ENCODE results near the gene ZNF335.

ZNF335 gene

DNA sequence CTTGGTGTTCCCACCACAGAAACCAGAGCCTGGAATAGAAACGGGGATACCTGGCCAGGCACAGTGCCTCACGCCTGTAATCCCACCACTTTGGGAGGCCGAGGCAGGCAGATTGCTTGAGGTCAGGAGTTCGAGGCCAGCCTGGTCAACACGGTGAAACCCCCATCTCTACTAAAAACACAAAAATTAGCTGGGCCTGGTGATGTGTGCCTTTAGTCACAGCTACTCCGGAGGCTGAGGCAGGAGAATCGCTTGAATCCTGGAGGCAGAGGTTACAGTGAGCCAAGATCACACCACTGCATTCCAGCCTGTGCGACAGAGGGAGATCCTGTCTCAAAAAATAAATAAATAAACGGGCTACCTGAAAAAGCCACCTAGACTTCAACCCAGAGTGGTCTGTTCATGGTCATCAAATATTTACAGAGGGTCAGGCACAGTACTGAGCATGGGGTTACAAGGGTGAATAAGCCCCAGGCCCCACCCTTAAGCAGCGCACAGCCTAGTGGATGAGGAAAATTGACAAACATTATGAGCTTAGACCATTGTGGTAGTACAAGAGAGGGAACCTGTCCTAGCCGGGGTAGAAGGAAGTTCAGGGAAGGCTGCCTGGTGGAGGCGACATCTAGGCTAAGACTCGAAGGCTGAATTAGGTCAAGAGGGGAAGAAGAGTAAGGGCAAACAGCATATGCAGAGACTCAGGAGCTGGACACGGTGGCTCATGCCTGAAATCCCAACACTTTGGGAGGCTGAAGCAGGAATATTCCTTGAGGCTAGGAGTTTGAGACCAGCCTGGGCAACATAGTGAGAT, 44.7 kb downstream of the ZNF335 start:
- no peak overlapping the region for H3K9ac ChIP-seq (ENCODE audit: low read depth, low read length, poor library complexity, severe bottlenecking)
- no peaks in the 10 kb centered on the region for H3K36me3 ChIP-seq (ENCODE audit: insufficient read depth, low read length)
- H3K4me2 ChIP-seq (ENCODE audit: low read depth, low read length, poor library complexity, severe bottlenecking) = no peak overlapping the region
- peaks cover 3% of the 10 kb centered on the region; the same call in 1 of the 2 replicates for H3K79me2 ChIP-seq (ENCODE audit: insufficient read depth, low read length)
- H3K27me3 ChIP-seq (ENCODE audit: insufficient read depth, low read length, poor library complexity, severe bottlenecking) = no peaks in the 10 kb centered on the region
- no peaks in the 10 kb centered on the region for H4K20me1 ChIP-seq (ENCODE audit: insufficient read depth, low read length, poor library complexity, severe bottlenecking)
- no peak for TF ChIP-seq EZH2phosphoT487 (IDR thresholded peaks at IDR 0.05; ENCODE audit: borderline replicate concordance)
- TF ChIP-seq, protein P1, sequence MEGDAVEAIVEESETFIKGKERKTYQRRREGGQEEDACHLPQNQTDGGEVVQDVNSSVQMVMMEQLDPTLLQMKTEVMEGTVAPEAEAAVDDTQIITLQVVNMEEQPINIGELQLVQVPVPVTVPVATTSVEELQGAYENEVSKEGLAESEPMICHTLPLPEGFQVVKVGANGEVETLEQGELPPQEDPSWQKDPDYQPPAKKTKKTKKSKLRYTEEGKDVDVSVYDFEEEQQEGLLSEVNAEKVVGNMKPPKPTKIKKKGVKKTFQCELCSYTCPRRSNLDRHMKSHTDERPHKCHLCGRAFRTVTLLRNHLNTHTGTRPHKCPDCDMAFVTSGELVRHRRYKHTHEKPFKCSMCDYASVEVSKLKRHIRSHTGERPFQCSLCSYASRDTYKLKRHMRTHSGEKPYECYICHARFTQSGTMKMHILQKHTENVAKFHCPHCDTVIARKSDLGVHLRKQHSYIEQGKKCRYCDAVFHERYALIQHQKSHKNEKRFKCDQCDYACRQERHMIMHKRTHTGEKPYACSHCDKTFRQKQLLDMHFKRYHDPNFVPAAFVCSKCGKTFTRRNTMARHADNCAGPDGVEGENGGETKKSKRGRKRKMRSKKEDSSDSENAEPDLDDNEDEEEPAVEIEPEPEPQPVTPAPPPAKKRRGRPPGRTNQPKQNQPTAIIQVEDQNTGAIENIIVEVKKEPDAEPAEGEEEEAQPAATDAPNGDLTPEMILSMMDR (conservative IDR thresholded peaks at IDR 0.05; ENCODE audit: low read length) = no peak
- no peak overlapping the region for H2AFZ ChIP-seq (ENCODE audit: low read length)
- no peaks in the 10 kb centered on the region for H3K9me3 ChIP-seq (ENCODE audit: insufficient read depth, low read depth, low read length)
- no peaks in the 10 kb centered on the region for H3K4me1 ChIP-seq (ENCODE audit: insufficient read depth, low read length, poor library complexity, severe bottlenecking)
- no peak overlapping the region for H3K4me3 ChIP-seq (ENCODE audit: low read length, poor library complexity, severe bottlenecking)
- no peaks in the 10 kb centered on the region for H3K9me2 ChIP-seq (replicated peaks; ENCODE audit: low read depth, low read length)
- H3F3A ChIP-seq (ENCODE audit: low read depth) = no peaks in the 10 kb centered on the region

DNA sequence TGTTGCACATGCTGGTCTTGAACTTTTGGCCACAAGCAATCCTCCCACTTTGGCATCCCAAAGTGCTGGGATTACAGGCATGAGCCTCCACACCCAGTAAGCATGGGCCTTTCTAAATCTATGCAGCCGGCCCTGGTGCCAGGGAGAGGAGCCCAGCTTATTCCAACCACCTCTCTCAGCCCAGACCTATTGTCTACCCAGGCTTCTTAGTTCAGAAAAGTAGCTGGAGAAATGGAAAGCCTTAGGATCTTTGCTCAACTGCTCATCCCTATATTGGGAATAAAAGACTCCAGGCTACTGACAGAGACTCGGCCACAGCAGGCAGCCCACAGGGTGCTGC, 45.3 kb downstream of the ZNF335 start:
- Histone ChIP-seq H3K9me3 (ENCODE audit: insufficient read depth, low read depth, low read length) (no peaks in the 10 kb centered on the region), H3K9me2 (replicated peaks; ENCODE audit: low read depth, low read length) (no peaks in the 10 kb centered on the region), H3K79me2 (ENCODE audit: insufficient read depth, low read length) (no peaks in the 10 kb centered on the region), H3K9ac (ENCODE audit: low read depth, low read length, poor library complexity, severe bottlenecking) (no peak overlapping the region), H3K4me1 (ENCODE audit: insufficient read depth, low read length, poor library complexity, severe bottlenecking) (no peaks in the 10 kb centered on the region), H3F3A (ENCODE audit: low read depth) (no peaks in the 10 kb centered on the region), H3K4me2 (ENCODE audit: low read depth, low read length, poor library complexity, severe bottlenecking) (no peak overlapping the region), H3K27me3 (ENCODE audit: insufficient read depth, low read length, poor library complexity, severe bottlenecking) (no peaks in the 10 kb centered on the region), H4K20me1 (ENCODE audit: insufficient read depth, low read length, poor library complexity, severe bottlenecking) (no peaks in the 10 kb centered on the region), H2AFZ (ENCODE audit: low read length) (no peak overlapping the region), H3K4me3 (ENCODE audit: low read length, poor library complexity, severe bottlenecking) (no peak overlapping the region), H3K36me3 (ENCODE audit: insufficient read depth, low read length) (no peaks in the 10 kb centered on the region)
- TF ChIP-seq, protein P1 (conservative IDR thresholded peaks at IDR 0.05; ENCODE audit: low read length) = no peak
- no peak for TF ChIP-seq EZH2phosphoT487 (IDR thresholded peaks at IDR 0.05; ENCODE audit: borderline replicate concordance)

DNA sequence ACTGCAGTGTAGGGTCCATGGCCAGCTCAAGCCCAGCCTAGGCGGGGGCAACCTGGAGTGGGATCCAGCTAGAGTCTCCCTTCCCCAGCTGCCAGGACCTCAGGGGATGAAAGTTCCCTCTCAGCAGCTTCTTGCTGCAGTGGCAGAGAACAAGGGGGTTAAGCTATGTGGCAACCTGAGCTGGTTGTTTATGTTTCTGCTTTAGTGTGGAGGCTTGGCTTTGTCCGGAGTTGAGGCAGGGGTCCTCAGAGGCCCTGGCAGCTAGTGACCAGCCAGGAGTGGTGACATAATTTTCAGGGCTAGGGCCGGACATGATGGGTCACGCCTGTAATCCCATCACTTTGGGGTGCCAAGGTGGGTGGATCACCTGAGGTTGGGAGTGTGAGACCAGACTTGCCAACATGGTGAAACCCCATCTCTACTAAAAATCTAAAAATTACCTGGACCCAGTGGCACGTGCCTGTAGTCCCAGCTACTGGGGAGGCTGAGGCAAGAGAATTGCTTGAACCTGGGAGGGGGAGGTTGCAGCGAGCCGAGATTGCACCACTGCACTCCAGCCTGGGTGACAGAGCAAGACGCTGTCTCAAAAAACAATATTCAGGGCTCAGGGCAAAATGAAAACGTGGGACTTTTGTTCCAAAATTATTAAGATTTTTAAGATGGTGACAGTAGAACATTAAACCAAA, 46.0 kb downstream of the ZNF335 start:
- TF ChIP-seq EZH2phosphoT487 (IDR thresholded peaks at IDR 0.05; ENCODE audit: borderline replicate concordance) = no peak
- TF ChIP-seq, protein P1 (conservative IDR thresholded peaks at IDR 0.05; ENCODE audit: low read length) = no peak
- Histone ChIP-seq H3K4me2 (ENCODE audit: low read depth, low read length, poor library complexity, severe bottlenecking) (no peak overlapping the region), H3F3A (ENCODE audit: low read depth) (no peaks in the 10 kb centered on the region), H3K4me3 (ENCODE audit: low read length, poor library complexity, severe bottlenecking) (no peak overlapping the region), H3K9me2 (replicated peaks; ENCODE audit: low read depth, low read length) (no peaks in the 10 kb centered on the region), H4K20me1 (ENCODE audit: insufficient read depth, low read length, poor library complexity, severe bottlenecking) (no peaks in the 10 kb centered on the region), H2AFZ (ENCODE audit: low read length) (no peak overlapping the region), H3K9ac (ENCODE audit: low read depth, low read length, poor library complexity, severe bottlenecking) (no peak overlapping the region), H3K36me3 (ENCODE audit: insufficient read depth, low read length) (no peaks in the 10 kb centered on the region), H3K9me3 (ENCODE audit: insufficient read depth, low read depth, low read length) (no peaks in the 10 kb centered on the region), H3K27me3 (ENCODE audit: insufficient read depth, low read length, poor library complexity, severe bottlenecking) (no peaks in the 10 kb centered on the region), H3K4me1 (ENCODE audit: insufficient read depth, low read length, poor library complexity, severe bottlenecking) (no peaks in the 10 kb centered on the region), H3K79me2 (ENCODE audit: insufficient read depth, low read length) (no peaks in the 10 kb centered on the region)

All from Loucy (cell line).